Right lobe of liver (tissue), 4 donors: ENCODE data around the gene DNER.

ENCODE experiments used
- CTCF ChIP-seq, 4 donors: fragments of 200-600 bp in 3 of 4; fragments of 450-650 bp in 1 of 4; IDR thresholded peaks; one replicate each; pipeline versions ENCODE4 v1.5.1 to v1.8.0; 2016 to 2022; ENCODE audit warnings: antibody characterized with exemption in 4 of 4, mild to moderate bottlenecking in 2 of 4
- POLR2A ChIP-seq: fragments of 450-650 bp; IDR thresholded peaks from one replicate; pipeline ENCODE4 v1.6.1; 2017; ENCODE audit warnings: antibody characterized with exemption, mild to moderate bottlenecking
- donor health status: DM: no; HTN: no; CAD: no.
- donor health status: DM: no; HTN: no; CAD: no.
- donor health status: DM: no; HTN: yes; CAD: no.

GRCh38 chr2:229477269-229477755 is 237.0 kb downstream of the DNER start:
- no peak for TF ChIP-seq CTCF (IDR thresholded peaks at IDR 0.05)
- TF ChIP-seq POLR2A, result no peak
